Activated naive CD4-positive, alpha-beta T cell treated with anti-CD3 and anti-CD28 coated beads, Interleukin-2, amount 50 U/mL, for 72 hours (primary cell): ENCODE measurements around the gene SIGLECL1. TPM values are rescaled to one million over a fixed set of nuclear protein-coding genes. Genes with fewer than 3 reads are reported as not detected.
A peak's percentile ranks its signal among the peaks of the same experiment; 100 is the strongest.
"Not testable (repeated sequence)": the region's sequence is repeated elsewhere in the genome, so short reads cannot be mapped to it uniquely, and the experiment has no call there.

Experiments used
- ATAC-seq, 2 donors: fragments of 150-1000 bp; cut with Tn5 transposase; 2 replicates each; pipeline ENCODE4 v1.10.0; 2021; ENCODE audit warnings: mild to moderate bottlenecking in 2 of 2, moderate library complexity in 2 of 2
- DNase-seq, 2 donors: peaks; one replicate each; pipeline ENCODE4 v3.0.0; 2021 to 2022; ENCODE audit warnings: low spot score in 2 of 2
- H3K27ac Mint-ChIP-seq, 2 donors: one replicate each; pipeline ENCODE4 v1.8.0; 2022; ENCODE audit warnings: mild to moderate bottlenecking in 2 of 2, mixed read lengths in 2 of 2
- H3K36me3 Mint-ChIP-seq, 2 donors: one replicate each; pipeline ENCODE4 v1.8.0; 2022; ENCODE audit warnings: mixed read lengths in 2 of 2
- H3K9me3 Mint-ChIP-seq, 2 donors: one replicate each; pipeline ENCODE4 v1.8.0; 2022; ENCODE audit warnings: mixed read lengths in 2 of 2
- total RNA-seq, 2 donors: library from RNA; stranded (reverse); gene quantifications; one replicate each; pipeline ENCODE4 v1.2.3, GENCODE V29; 2022

SIGLECL1 gene
- not detected for total RNA-seq

DNA sequence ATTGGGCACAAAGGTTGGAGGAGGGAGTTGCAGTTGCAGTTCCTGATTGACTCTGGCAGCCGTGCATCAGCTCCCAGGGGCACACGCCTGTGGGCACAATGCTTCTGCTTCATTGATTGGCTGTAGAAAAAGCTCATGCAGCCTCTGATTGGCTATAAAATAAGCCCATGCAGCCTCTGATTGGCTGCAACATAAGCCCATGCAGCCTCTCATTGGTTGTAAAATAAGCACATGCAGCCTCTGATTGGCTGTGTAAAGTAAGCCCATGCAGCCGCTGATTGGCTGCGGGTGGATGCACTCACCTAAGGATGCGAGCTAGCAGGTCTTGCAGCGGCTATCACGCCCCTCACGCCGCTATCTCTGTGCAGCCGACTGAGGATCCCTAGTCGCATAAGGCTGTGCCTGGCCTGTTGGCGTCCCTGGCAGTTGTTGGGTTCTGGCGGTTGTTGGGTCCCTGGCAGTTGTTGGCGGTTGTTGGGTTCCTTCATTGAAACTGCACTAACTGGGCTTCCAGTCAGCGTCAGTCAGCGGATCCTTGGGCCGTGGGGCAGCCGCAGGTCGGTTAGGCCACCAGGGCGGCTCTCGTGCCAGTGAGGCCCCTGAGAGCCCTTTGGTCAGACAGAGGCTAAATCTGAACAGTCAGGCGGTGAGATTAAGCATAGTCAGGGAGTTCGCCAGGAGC lies at the start of gene SIGLECL1:
Gene SIGLECL1 (plus strand): TSS at position 295 of the 682 bp plus-strand sequence. CDS start 12,993 bp downstream, outside the sequence.
- Mint-ChIP-seq H3K9me3 (no peaks in the 10 kb centered on the region), H3K36me3 (no peaks in the 10 kb centered on the region), H3K27ac (no peak within 1 kb of the TSS)
- ATAC-seq = no peak
- no peak for DNase-seq

DNA sequence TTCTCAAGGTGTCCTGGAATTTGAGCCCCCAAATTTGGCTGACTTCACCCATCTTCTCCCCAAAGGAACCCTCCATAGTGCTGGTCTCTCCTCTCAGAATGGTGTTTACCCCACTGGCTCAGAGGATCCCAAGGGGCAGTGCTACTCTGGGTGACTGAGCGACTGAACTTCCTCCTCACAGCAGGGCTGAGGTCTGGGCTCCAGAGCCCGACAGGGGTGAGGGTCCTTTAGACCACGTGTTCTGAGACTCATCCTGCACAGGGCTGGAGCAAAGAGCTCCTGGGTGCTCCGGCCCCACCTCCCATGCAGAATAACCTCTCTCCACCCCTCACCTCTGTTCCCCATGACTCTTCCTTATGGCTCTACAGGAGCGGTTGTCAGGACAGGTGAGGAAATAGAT lies 49.2 kb upstream of the SIGLECL1 start:
- Mint-ChIP-seq H3K36me3 (no peaks in the 10 kb centered on the region), H3K9me3 (no peaks in the 10 kb centered on the region), H3K27ac (no peak overlapping the region)
- ATAC-seq = no peak
- DNase-seq = no peak

DNA sequence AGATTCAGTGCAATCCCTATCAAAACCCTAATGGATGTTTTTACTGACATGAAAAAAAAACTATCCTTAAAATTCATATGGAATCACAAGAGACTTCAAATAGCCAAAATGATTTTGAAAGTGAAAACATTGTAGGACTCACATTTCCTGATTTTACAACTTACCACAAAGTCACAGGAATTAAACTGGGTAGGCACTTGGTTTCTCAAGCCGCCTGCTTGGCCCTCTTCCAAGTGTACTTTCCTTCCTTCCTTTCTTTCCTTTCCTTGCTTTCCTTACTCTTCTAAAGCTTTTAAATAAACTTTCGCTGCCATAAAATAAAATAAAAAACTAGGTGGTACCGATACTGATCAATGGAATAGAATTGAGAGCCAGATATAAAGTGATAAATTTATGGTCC lies 47.0 kb upstream of the SIGLECL1 start:
- H3K9me3 Mint-ChIP-seq = no peaks in the 10 kb centered on the region
- no peak for ATAC-seq
- no peaks in the 10 kb centered on the region for H3K36me3 Mint-ChIP-seq
- DNase-seq = no peak
- H3K27ac Mint-ChIP-seq = no peak overlapping the region

DNA sequence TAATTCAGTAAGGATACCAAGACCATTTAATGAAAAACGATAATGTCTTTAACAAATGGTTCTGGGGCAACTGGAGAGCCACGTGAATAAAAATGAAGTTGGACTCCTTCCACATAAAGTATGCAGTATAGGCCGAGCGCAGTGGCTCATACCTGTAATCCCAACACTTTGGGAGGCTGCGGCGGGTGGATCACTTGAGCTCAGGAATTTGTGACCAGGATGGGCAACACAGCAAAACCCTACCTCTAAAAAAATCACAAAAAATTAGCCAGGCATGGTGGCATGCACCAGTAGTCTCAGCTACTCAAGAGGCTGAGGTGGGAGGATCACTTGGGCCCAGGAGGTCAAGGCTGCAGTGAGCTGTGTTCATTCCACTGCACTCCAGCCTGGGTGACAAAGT lies 46.6 kb upstream of the SIGLECL1 start:
- ATAC-seq (no peak), DNase-seq (no peak)
- Mint-ChIP-seq H3K9me3 (no peaks in the 10 kb centered on the region), H3K27ac (no peak overlapping the region), H3K36me3 (no peaks in the 10 kb centered on the region)

DNA sequence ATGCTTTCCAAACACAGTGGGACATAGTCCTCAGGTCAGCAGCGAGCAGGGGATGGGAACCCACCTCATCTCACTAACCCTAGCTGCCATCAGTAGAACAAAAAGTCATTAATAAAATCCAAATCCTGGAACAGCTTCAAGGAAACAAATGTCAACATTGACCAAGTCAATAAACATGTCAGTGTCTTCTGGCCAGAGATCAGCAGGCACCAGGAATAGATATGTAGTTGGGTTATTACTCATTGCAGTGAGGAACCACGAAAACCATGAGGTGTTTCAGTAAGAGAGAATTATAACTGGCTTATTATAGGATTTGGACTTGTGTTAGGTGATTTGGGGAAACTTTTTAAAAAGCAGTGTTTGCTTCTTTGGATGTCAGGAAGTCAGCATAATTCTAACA lies 43.1 kb upstream of the SIGLECL1 start:
- no peaks in the 10 kb centered on the region for H3K9me3 Mint-ChIP-seq
- no peak overlapping the region for H3K27ac Mint-ChIP-seq
- ATAC-seq (peak in 1 of 2 donors; percentile 33), DNase-seq (no peak)
- no peaks in the 10 kb centered on the region for H3K36me3 Mint-ChIP-seq

DNA sequence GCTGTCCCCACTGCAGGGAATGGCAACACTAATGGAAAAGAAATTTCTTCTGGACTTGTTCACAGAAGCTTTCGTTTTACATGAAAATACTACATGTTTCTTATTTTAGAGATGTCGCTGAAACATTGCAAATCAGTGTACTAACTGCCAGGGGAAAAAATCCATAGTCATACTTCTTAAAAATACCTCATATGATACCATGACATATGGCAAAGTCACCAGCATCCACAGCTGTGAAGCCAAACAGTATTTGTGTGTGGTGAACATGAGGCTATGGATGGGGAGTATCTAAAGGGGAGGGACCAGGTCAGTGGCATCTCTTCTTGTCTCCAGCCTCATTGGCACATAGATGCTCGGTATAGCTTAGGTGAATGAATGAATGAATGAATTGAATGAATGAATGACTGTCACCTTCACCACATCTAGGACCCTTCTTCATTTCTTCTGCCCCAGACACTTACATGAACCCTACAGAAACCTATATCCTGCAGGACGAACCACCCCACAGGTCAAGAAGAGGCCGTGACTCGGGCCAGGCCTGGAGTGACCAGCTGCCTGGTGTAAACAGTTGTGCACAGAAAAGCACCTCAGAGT lies 40.6 kb upstream of the SIGLECL1 start:
- no peak overlapping the region for H3K27ac Mint-ChIP-seq

DNA sequence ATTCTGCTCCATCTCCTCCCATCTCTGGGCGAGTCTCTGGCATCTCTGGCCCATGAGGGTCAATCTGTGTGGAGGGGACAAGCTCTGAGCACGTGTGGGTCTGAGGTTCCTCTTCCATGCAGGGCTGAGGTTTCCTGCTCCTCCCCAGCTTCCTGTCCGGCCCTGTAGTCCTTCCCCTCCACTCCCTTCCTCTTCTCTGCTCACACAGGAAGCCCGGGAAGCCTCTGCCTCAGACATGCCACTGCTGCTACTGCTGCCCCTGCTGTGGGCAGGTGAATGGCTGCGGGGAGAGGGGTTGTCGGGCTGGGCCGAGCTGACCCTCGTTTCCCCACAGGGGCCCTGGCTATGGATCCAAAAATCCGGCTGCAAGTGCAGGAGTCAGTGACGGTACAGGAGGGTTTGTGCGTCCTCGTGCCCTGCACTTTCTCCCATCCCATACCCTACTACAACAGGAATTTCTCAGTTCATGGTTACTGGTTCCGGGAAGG lies 40.0 kb upstream of the SIGLECL1 start:
- ATAC-seq, H3K9me3 Mint-ChIP-seq, H3K36me3 Mint-ChIP-seq, DNase-seq: not testable (repeated sequence)
- H3K27ac Mint-ChIP-seq = peak overlapping the region in 1 of 2 donors; percentile 79

More for the DNA sequence above, 40.6 kb upstream of the SIGLECL1 start:
- H3K36me3 Mint-ChIP-seq = no peaks in the 10 kb centered on the region
- no peak for DNase-seq
- no peaks in the 10 kb centered on the region for H3K9me3 Mint-ChIP-seq
- ATAC-seq = no peak

DNA sequence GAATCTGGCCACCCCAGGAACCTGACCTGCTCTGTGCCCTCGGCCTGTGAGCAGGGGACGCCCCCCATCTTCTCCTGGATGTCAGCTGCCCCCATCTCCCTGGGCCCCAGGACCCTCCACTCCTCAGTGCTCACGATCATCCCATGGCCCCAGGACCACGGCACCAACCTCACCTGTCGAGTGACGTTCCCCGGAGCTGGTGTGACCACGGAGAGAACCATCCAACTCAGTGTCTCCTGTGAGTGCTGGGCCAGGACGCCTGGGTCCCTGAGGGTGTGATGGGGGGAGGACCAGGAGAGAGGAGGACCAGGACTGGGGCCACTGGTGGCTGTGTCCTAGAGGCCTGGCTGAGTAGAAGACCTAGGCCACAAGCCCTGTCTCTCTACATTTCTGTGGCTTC lies 39.0 kb upstream of the SIGLECL1 start:
- H3K9me3 Mint-ChIP-seq = no peaks in the 10 kb centered on the region
- ATAC-seq (no peak), DNase-seq (no peak)
- no peaks in the 10 kb centered on the region for H3K36me3 Mint-ChIP-seq
- H3K27ac Mint-ChIP-seq = no peak overlapping the region

DNA sequence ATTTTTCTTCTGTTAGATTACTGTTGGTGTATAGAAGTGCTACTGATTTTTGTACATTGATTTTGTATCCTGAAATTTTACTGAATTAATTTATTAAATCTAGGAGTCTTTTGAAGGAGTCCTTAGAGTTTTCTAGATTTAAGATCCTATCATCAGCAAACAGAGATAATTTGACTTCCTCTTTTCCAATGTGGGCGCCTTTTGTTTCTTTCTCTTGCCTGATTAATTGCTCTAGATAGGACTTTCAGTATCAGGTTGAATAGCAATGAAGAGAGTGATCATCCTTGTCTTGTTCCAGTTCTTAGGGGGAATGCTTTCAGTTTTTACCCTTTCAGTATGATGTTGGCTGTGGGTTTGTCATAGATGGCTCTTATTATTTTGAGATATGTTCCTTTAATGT lies 31.6 kb upstream of the SIGLECL1 start:
- no peaks in the 10 kb centered on the region for H3K9me3 Mint-ChIP-seq
- DNase-seq (no peak), ATAC-seq (peak in 1 of 2 donors; percentile 44)
- H3K27ac Mint-ChIP-seq = no peak overlapping the region
- no peaks in the 10 kb centered on the region for H3K36me3 Mint-ChIP-seq

DNA sequence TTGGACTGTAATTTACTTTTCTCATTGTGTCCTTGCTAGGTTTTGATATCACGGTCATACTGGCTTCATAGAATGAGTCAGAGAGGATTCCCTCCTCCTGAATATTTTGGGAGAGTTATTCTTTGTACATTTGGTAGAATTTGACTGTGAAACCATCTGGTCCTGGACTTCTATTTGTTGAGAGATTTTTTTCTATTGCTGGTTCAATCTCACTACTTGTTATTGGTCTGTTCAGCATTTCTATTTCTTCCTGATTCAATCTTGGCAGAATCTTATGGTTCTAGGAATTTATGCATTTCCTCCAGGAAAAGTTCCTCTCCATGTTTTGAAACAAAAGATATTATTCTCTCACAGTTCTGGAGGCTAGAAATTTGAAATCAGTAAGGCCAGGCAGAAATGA lies 30.9 kb upstream of the SIGLECL1 start:
- Mint-ChIP-seq H3K27ac (no peak overlapping the region), H3K9me3 (no peaks in the 10 kb centered on the region), H3K36me3 (no peaks in the 10 kb centered on the region)
- no peak for ATAC-seq
- DNase-seq = no peak

DNA sequence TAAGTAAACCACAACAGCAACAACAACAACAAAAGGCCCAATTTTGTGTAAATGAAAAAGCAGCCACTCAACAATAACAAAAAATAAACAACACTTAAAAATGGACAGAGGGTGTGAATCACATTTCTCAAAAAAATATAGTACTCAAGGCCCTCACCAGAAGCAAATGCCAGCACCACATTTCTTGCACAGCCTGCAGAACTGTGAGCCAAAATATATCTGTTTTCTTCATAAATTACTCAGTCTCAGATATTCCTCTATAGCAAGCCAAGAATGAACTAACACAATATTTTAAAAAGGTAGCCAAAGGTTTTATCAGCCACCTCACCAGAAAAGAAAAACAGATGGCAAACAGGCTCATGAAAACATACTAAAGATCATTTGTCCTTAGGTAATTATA lies 29.9 kb upstream of the SIGLECL1 start:
- Mint-ChIP-seq H3K27ac (no peak overlapping the region), H3K36me3 (no peaks in the 10 kb centered on the region), H3K9me3 (no peaks in the 10 kb centered on the region)
- DNase-seq = no peak
- ATAC-seq = no peak

DNA sequence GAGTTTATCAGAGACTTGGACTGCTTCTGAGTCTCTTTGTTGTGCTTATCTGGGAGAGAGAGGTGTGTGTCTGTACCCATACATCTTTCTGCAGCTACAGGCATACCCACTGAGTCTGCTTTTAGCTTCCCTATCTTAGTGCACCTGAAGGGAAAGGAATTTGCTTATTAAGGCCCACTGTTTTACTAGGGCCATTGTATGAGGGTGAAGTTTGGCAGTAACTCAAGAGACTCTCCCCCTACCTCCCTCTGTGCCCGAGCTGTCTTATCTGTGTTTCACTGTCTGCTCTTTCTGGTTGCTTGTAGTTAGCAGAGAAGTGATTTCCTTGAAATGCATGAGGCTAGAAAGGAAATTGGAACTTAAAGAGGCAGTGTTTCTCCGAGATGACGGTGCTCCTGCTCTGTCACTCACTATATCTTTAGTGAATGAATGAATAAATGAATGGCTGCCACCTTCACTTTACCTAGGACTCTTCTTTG lies 26.7 kb upstream of the SIGLECL1 start:
- H3K36me3 Mint-ChIP-seq = peaks cover 0 to 5% of the 10 kb centered on the region in 2 donors
- no peak for ATAC-seq

DNA sequence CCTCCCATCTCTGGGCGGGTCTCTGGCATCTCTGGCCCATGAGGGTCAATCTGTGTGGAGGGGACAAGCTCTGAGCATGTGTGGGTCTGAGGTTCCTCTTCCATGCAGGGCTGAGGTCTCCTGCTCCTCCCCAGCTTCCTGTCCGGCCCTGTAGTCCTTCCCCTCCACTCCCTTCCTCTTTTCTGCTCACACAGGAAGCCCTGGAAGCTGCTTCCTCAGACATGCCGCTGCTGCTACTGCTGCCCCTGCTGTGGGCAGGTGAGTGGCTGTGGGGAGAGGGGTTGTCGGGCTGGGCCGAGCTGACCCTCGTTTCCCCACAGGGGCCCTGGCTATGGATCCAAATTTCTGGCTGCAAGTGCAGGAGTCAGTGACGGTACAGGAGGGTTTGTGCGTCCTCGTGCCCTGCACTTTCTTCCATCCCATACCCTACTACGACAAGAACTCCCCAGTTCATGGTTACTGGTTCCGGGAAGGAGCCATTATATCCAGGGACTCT lies 25.9 kb upstream of the SIGLECL1 start, which contains the start of gene CD33:
Gene CD33 (plus strand): TSS at position 183 of the 496 bp plus-strand sequence. CDS start 39 bp downstream, at position 222.
- not testable (repeated sequence) for H3K9me3 Mint-ChIP-seq, H3K27ac Mint-ChIP-seq, H3K36me3 Mint-ChIP-seq, DNase-seq
- ATAC-seq = peak in 1 of 2 donors; percentile 26

More for the DNA sequence above, 26.7 kb upstream of the SIGLECL1 start:
- no peak overlapping the region for H3K27ac Mint-ChIP-seq
- DNase-seq = no peak
- H3K9me3 Mint-ChIP-seq = no peaks in the 10 kb centered on the region

DNA sequence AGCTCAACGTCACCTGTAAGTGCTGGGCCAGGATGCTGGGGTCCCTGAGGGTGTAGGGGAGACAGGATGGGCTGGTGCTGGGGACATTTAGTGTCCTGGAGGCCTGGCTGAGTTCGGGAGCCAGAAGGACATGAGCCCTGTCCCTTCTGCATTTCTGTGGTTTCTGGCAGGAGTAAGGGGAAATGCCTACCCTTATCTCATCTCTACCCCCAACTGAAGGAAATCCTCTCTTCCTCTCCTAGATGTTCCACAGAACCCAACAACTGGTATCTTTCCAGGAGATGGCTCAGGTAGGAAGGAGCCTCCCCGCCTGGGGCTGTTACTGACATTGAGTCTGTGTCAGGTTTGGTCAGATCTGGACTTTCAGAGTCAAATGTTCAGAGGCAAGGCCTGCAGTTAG lies 24.8 kb upstream of the SIGLECL1 start:
- no peaks in the 10 kb centered on the region for H3K9me3 Mint-ChIP-seq
- no peak for DNase-seq
- H3K36me3 Mint-ChIP-seq = peaks cover 0 to 5% of the 10 kb centered on the region in 2 donors
- no peak overlapping the region for H3K27ac Mint-ChIP-seq
- ATAC-seq = no peak

DNA sequence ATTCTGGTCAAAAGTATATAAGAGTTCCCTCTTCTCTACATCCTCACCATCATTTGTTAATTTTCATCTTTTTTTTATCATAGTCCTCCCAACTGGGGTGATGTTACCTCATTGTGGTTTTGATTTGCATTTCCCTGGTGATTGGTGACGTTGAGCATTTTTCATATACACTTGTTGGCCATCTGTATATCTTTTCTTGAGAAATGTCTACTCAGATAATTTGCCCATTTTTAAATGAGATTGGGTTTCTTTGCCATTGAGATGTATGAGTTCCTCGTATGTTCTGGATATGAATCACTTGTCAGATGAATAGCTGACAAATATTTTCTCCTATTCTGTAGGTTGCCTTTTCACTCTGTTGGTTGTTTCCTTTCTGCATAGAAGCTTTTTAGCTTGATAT lies 23.6 kb upstream of the SIGLECL1 start:
- no peak for ATAC-seq
- no peak for DNase-seq
- Mint-ChIP-seq H3K36me3 (peaks cover 0 to 5% of the 10 kb centered on the region in 2 donors), H3K27ac (no peak overlapping the region), H3K9me3 (no peaks in the 10 kb centered on the region)

DNA sequence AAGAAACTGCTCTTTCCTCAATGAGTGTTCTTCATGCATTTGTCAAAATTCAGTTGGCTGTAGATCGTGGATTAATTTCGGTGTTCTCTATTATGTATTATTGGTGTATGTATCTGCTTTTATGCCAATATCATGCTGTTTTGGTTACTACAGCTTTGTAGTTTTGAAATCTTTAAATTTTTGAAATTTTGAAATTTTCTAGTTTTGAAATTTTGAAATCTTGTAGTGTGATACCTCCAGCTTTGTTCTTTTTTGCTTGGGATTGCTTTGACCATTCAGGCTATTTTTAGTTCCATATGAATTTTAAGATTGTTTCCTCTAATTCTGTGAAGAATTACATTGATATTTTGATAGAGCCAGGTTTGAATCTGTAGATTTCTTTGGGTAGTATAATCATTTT lies 22.9 kb upstream of the SIGLECL1 start:
- peaks cover 0 to 5% of the 10 kb centered on the region in 2 donors for H3K36me3 Mint-ChIP-seq
- DNase-seq (no peak), ATAC-seq (no peak)
- H3K9me3 Mint-ChIP-seq = no peaks in the 10 kb centered on the region
- no peak overlapping the region for H3K27ac Mint-ChIP-seq

DNA sequence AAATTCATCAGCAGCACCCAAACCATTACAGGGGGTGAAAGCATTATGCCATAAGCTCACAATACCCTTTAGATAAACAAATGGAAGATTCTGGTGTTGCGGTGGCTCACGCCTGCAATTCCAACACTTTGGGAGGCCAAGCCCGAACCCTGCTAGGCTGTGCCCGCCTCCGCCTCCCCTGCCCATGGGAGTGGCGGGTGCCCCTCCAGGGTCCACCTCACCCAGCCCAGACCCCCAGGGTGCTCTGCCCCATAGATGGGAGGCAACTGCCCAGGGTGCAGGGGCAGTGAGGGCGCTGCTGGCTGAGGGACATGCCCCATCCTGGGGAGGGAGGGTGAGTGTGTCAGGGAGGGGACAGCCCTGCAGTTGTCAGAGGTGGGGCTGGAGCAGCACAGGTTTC lies 10.0 kb upstream of the SIGLECL1 start:
- DNase-seq (no peak), ATAC-seq (no peak)
- H3K27ac Mint-ChIP-seq = no peak overlapping the region
- no peaks in the 10 kb centered on the region for H3K9me3 Mint-ChIP-seq
- no peaks in the 10 kb centered on the region for H3K36me3 Mint-ChIP-seq
